C4-2B (cell line): ENCODE data around the gene TLX3.

ENCODE experiments used
- H3K27ac ChIP-seq: fragments of 450-650 bp; 2 replicates; pipeline ENCODE4 v1.5.1; 2017
- CTCF ChIP-seq: fragments of 450-650 bp; conservative IDR thresholded peaks from 2 replicates; pipeline ENCODE4 v1.5.1; 2017; ENCODE audit warnings: mild to moderate bottlenecking
- ZFX ChIP-seq: fragments of 450-650 bp; IDR thresholded peaks from 2 replicates; pipeline ENCODE4 v1.6.1; 2017

TLX3 gene

GRCh38 chr5:171306781-171307591 lies 2.1 kb upstream of the TLX3 start:
- no peak overlapping the region for H3K27ac ChIP-seq
- no peak for TF ChIP-seq ZFX

GRCh38 chr5:171307789-171308452 lies 1.1 kb upstream of the TLX3 start:
- no peak overlapping the region for H3K27ac ChIP-seq
- TF ChIP-seq ZFX (no peak), CTCF (no peak)

- TF ChIP-seq ZFX = no peak
- no peak for TF ChIP-seq CTCF
- H3K27ac ChIP-seq = no peak overlapping the region
Observed at GRCh38 chr5:171309276-171310211, 496 bp downstream of the TLX3 start.

- TF ChIP-seq CTCF = no peak
- TF ChIP-seq ZFX = no peak
- no peak overlapping the region for H3K27ac ChIP-seq
Observed at GRCh38 chr5:171310212-171310818, 1.3 kb downstream of the TLX3 start.

GRCh38 chr5:171310819-171311321 lies 1.8 kb downstream of the TLX3 start:
- no peak overlapping the region for H3K27ac ChIP-seq
- TF ChIP-seq ZFX = no peak
- TF ChIP-seq CTCF = no peak

GRCh38 chr5:171311322-171312077 lies 2.5 kb downstream of the TLX3 start:
- no peak overlapping the region for H3K27ac ChIP-seq
- TF ChIP-seq ZFX (no peak), CTCF (no peak)
